ENCODE data around the gene SLC36A4.

DNA sequence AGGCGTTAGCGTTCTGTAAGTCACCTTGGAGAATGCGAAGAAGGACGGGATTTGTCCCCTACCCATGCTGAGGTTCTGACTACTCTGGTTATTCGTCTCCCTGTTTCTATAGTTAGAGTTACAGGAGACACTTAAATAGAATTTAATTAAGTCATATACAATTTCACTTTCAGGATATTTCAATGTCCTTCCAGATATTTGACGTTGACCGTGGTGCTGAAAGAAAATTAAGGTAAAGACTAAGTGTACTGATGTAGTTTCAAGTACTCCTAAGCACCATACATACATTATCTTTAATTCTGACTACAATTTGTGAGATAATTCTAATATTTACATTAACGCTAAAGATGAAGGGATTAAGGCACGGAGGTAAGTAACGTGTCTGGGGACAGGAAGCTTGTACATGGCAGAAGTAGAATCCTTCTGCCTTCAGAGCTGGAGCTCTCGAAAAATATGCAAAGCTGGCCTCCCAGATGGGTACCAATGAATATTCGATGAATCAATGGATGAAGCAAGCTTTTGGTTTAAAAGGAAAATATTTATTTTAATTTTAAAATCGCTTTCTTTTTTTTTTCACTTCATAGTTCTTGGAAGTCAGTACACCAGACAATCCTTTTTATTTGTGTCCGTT, 539 bp upstream of the SLC36A4 start:
- no peak for TF ChIP-seq CTCF (conservative IDR thresholded peaks at IDR 0.05; ENCODE audit: low read depth, low read length)
- no peak for TF ChIP-seq EZH2 (IDR thresholded peaks at IDR 0.05; ENCODE audit: borderline replicate concordance, low read depth, low read length, poor library complexity, severe bottlenecking)

All from A673 (cell line).